CD1c-positive myeloid dendritic cell (primary cell): Measurements from ENCODE around the gene LRRK2.
"Not testable (repeated sequence)": the region's sequence is repeated elsewhere in the genome, so short reads cannot be mapped to it uniquely, and the experiment has no call there.

Source experiments
- DNase-seq: peaks from one replicate; pipeline ENCODE4 v3.0.0-alpha.2; 2016; ENCODE audit errors: extremely low spot score

The LRRK2 gene

GRCh38 chr12:40224439-40225291 lies at the start of gene LRRK2:
TSS of gene LRRK2 (plus strand) at chr12:40224997. CDS start at chr12:40225132, 135 bp downstream.
- peak; percentile 90 for DNase-seq

- DNase-seq, result peak; percentile 64
Measured at GRCh38 chr12:40175045-40175444, 49.8 kb upstream of the LRRK2 start.

- DNase-seq, result no peak
Measured at GRCh38 chr12:40175489-40175888, 49.3 kb upstream of the LRRK2 start.

- no peak for DNase-seq
Measured at GRCh38 chr12:40178701-40179100, 46.1 kb upstream of the LRRK2 start.

- DNase-seq, result no peak
Measured at GRCh38 chr12:40181490-40181889, 43.3 kb upstream of the LRRK2 start.

- DNase-seq, result no peak
Measured at GRCh38 chr12:40183715-40184114, 41.1 kb upstream of the LRRK2 start.

GRCh38 chr12:40184493-40185302 lies 40.1 kb upstream of the LRRK2 start:
- no peak for DNase-seq

GRCh38 chr12:40185303-40185693 lies 39.5 kb upstream of the LRRK2 start:
- DNase-seq, result no peak

GRCh38 chr12:40188558-40189320 lies 36.1 kb upstream of the LRRK2 start:
- no peak for DNase-seq

GRCh38 chr12:40192704-40193255 lies 32.0 kb upstream of the LRRK2 start:
- DNase-seq, result no peak

GRCh38 chr12:40194846-40195245 lies 30.0 kb upstream of the LRRK2 start:
- DNase-seq, result no peak

- no peak for DNase-seq
Measured at GRCh38 chr12:40197590-40197989, 27.2 kb upstream of the LRRK2 start.

- DNase-seq, result no peak
Measured at GRCh38 chr12:40198601-40199000, 26.2 kb upstream of the LRRK2 start.

- peak; percentile 47 for DNase-seq
Measured at GRCh38 chr12:40202095-40203059, 22.4 kb upstream of the LRRK2 start.

- no peak for DNase-seq
Measured at GRCh38 chr12:40203060-40203430, 21.8 kb upstream of the LRRK2 start.

GRCh38 chr12:40204337-40204736 lies 20.5 kb upstream of the LRRK2 start:
- no peak for DNase-seq

GRCh38 chr12:40207551-40207950 lies 17.2 kb upstream of the LRRK2 start:
- peak; percentile 29 for DNase-seq

GRCh38 chr12:40208707-40209446 lies 15.9 kb upstream of the LRRK2 start:
- DNase-seq, result peak; percentile 92

- no peak for DNase-seq
Measured at GRCh38 chr12:40209886-40210285, 14.9 kb upstream of the LRRK2 start.

- not testable (repeated sequence) for DNase-seq
Measured at GRCh38 chr12:40211186-40211585, 13.6 kb upstream of the LRRK2 start.
